Hepatic stellate cell (primary cell): ENCODE measurements around the gene SLC35F6.

Source experiments
- DNase-seq: peaks from one replicate; pipeline ENCODE4 v3.0.0; 2011; ENCODE audit warnings: low spot score

The SLC35F6 gene

GRCh38 chr2:26822877-26823276, 58.8 kb downstream of the SLC35F6 start:
- DNase-seq: no peak
